Stimulated activated CD4-positive, alpha-beta T cell treated with anti-CD3 and anti-CD28 coated beads, Interleukin-1b, Interleukin-23, amount 100 ng/mL, for 48 hours (primary cell): ENCODE results near the gene HSD17B12.

ENCODE experiments used
- DNase-seq: peaks from one replicate; pipeline ENCODE4 v3.0.0-alpha.2; 2020

The HSD17B12 gene

DNA sequence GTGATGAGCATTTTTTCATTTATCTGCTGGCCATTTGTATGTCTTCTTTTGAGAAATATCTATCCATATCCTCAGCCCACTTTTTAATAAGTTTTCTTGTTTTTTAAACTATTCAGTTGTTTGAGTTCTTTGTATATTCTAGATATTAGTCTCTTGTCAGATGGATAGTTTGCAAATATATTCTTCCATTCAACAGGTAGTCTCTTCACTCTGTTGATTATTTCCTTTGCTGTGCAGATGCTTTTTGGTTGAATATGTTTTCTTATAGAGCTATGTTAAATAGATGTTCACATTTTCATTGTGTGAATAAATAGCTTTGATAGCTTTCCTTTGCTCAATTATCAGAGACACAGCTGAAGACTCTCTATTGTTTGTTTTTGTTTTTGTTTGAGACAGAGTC lies 131.9 kb downstream of the HSD17B12 start:
- DNase-seq: no peak

DNA sequence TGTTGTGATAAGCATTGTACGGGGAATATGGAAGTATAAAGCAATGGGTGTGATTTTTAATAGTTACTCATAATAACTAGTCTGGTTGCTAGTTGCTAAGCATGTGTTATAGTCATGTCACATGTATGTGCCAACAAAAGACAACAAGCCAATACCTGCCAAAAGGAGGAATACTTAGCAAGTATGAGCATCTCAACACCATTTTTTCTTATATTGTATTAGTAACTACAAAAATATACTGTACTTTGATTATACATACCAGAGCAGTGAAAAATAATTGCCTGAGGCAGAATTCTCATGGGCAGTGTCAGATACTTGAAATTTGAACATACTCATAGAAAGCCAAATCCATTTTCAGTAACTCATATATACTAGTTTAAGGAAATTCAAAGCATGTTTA lies 137.7 kb downstream of the HSD17B12 start:
- DNase-seq: no peak

DNA sequence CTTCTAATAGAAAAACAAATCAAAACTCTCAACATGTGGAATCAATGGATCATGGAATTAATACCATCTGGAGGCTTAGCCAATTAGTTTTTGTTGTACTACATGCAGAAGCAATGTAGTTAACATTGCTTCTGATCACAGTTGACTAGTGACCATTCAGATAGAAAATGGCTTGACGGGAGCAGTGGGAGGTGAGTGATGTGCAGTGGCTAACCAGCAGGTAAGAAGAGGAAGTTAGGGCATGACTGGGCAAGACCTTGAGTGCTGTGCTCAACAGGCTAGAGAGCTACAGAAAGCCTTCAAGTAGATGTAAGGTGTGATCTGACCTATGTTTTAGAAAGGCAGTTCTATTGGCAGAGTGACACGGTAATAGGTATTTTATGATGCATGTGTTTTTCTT lies 139.4 kb downstream of the HSD17B12 start:
- DNase-seq: no peak

DNA sequence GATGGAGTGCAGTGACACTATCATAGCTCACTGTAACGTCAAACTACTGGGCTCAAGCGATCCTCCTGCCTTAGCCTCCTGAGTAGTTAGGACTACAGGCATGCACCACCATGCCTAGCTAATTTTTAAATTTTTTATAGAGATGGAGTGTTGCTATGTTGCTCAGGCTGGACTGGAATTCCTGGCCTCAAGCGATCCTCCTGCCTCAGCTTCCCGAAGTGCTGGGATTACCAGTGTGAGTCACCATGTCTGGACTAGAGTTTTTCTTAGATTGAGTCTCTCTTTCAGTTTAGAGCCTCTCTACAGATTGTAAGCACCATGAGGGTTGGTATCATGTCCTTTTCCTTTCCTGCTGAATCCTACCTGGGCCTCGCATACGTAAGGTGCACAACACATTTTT lies 142.8 kb downstream of the HSD17B12 start:
- no peak for DNase-seq

DNA sequence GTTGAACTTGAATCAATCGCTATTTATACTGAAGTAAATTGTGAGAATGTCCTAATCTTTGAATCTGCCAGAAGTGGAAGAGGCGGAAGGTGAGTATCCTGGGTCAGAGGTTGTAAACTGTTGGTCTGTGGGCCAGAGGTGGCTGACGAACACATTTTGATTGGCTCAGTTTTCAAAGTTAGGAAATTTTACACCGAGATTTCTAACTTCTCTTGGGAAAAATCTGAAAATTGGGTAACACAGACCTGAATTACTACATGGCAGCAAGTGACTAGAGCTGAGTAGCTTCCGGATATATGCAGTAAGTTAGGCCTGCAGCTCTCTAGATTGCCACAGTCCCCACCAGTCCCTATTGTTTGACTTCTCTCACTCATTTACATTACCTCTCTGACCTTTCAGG lies 143.3 kb downstream of the HSD17B12 start:
- no peak for DNase-seq

DNA sequence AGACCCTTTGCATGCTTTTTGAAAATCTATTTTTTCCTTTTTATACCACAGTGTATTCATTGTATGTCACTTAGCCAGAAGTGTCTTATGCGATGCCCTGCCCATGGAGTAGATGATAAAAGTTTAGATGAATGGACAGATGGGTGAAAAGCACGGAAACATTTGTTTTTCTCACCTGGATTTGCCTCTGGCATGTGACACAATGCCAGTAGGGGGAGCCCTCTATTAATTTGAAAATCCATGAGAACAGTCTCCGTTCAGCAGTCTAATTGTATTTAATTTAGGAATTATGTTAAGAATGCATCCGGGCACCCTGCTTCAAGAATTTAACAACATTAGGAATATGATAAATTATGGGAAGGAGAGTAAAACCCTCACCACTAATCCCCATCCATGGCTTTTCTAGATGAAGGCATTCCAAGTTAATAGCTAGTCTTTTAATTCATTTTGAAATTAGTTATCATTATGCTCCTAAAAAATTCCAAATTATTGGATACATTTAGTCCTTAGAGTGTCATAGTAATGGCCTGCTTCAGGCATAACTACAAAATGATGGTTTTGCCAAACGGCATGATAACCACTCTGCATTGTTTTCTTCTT lies 144.8 kb downstream of the HSD17B12 start:
- no peak for DNase-seq

DNA sequence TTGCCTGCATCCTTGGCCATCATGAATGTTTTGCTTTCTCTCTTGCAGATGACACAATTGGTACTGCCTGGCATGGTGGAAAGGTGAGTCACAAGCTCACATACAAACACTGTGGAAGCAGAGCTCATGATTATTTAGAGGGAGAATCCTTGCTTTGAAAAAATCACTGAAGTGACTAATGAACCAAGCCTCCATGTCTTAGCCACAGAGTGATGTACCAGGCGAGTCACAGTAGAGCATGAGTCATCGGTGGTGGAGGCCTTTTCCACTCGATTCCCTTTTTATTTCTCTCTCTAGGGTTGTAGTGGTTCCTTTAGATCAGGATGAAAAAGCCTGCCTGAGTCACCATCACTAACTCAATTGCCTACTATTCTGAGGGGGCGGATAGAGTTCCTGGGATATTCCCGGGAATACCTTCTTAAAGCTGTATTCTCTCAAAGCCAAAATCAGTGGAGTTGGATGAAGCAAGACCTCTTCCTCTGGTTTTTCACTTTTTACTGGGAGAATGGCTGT lies 150.4 kb downstream of the HSD17B12 start:
- peak; percentile 68 for DNase-seq

DNA sequence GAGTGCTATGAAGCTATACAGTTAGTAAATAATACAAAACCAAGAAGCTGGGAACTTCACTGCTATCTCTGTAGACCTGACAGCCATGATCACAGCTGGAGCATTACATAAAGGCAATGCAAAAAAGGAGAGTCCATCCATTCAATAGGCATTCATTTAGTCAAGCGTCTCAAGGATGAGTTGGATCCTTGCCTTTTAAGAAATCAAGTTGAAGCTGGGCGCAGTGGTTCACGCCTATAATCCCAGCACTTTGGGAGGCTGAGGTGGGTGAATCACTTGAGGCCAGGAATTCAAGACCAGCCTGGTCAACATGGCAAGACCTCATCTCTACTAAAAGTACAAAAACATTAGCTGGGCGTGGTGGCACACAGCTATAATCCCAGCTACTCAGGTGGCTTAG lies 152.0 kb downstream of the HSD17B12 start:
- no peak for DNase-seq

DNA sequence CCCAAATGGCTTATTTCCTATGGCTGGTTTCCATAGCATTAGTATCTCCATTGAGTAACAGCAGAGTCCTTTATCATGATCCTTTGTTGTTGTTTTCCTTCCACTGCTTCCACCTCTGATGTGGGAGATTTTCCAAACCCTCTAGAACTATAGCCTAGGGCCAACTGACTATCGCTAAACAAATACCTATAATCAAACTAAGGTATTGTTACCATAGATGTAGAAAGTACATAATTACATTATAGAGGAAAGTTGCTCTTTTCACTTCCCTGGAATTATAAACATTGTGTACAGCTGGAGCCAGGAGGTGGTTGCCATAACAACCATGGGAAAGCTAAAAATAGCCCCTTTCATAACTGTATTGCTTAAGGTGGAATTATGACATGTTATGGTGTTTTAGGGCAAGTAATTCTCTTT lies 153.1 kb downstream of the HSD17B12 start:
- no peak for DNase-seq

DNA sequence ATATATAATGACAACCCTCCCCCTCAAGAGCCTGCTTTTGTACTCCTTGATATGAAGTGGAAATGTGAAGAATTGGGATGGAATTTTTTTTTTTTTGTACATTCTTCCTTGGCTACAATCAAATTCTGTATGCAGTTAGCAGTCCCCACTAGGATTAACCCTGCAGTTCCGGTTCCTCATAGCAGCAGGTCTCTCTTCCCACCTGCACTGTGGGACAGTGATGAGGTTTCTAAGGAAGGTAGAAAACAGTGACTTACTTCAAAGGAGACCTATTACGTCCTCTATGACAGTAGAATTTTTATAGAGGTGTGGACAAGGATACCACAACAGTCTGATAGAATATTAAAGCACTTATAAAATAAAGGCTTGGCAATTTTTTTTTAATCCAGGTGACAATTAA lies 153.7 kb downstream of the HSD17B12 start:
- no peak for DNase-seq

DNA sequence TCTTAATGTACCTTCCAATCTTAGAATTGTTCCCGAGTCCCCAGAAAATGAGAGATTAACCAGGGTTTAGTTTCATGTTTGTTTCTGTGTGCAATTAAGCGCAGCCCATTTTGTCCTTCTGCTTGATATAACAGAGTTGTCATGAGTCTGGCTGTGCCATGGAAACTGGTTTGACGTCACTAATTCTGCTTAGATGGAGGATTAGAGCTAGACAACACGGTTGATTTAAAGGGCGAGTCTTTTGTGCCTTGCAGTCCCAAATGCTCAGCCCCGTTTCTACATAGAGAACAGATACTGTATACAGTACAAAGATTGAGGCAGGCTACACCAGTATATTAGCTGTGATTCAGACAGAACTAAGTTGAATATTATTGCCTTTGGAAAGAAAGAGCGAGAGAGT lies 154.6 kb downstream of the HSD17B12 start:
- DNase-seq: no peak

DNA sequence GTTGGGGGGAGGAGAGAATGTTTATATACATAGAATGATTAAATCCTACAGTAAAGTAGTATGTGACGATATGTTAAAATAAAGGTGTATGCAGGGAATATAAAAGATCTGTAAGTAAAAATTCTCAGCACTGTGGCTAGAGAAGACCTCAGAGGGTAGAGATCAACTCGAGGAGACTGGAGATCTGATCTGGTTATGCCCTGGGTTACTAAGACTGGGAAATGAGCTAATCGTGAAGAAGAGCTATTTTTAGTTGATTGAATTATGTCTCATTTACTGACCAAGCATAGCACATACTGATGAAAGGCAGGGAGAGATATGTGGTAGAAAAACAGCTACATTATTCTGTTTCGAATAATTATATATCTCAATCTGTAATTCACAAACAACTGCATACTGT lies 157.3 kb downstream of the HSD17B12 start:
- no peak for DNase-seq

DNA sequence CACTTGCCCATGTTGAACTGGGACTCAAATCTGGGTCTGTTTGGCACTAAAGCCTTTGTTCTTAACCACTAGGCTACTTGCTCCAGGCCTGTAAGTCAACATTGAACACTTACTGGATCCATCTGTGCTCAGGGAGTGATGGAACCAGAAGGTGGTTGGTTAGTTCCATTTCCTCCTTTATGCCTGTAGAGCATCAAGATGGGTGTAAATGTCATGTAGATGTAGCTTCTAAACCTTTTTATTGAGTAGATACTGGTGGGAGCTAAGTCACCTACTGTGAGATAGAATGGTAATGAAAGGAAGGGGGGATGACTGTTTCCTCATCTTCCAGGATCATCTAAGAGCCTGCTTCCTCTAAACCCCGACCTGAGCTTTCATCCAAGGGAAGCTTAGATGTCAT lies 161.5 kb downstream of the HSD17B12 start:
- DNase-seq: no peak

DNA sequence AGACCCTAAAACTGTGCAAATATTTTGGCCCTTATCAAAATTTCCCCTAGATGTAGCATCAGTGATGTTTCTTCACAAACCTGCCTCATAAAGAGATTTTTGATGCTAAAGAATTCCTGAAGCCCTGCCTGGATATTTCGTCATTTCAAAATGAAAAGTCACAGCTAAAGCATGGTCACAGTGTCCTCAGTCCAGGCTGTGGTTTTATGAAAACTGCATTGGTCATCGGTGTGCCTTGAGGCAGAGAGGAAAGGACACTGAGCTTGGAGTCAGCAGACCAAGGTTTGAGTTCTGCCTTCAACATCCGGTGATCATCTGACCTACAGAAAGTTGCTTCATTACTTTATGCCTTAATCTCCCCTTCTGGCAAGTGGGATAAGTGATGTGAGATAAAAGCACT lies 165.3 kb downstream of the HSD17B12 start:
- DNase-seq: no peak

DNA sequence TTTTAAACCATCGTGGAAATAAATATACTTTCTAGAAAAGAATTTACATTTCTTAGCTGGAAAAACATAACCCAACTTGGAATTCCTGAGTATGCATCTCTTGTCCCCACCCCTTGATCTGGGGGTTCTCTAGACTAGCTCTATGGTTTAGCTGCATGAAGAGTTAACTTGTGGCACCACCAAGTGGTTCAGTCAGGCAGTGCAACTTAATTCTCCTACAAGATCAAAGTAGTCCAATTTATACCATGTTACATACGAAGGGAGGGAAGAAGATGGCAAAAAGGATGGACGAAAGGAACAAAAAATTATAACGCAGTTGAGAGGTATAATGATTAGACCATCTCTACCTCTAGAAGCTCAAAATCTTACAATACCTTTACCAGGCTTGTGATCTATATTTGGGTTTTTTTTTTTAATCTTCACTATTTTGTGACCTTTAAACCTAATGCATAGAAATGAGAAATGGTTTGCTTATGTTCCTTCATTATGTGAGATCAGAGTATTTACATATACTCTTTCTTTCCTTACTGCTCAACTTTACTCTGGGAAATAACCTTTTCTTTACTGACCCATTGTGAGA lies 171.6 kb downstream of the HSD17B12 start:
- DNase-seq: peak; percentile 49

DNA sequence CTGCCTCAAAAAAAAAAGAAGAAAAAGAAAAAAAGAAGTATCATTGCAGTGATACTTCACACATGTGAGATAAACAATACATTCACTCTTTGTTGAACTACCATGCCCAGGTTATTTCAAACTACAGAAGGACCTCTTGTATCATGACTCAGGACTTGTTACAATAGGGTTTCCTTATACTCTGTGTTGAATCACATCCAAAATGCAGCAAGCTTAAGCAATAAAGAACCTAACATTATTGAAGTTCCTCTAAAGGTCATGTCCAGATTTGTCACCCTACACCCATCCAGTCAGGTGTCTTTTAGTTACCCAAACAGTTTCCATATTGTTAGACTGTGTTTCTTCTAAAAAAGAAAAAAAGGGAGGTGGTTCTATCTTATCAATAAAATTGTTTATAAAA lies 173.2 kb downstream of the HSD17B12 start:
- DNase-seq: no peak

DNA sequence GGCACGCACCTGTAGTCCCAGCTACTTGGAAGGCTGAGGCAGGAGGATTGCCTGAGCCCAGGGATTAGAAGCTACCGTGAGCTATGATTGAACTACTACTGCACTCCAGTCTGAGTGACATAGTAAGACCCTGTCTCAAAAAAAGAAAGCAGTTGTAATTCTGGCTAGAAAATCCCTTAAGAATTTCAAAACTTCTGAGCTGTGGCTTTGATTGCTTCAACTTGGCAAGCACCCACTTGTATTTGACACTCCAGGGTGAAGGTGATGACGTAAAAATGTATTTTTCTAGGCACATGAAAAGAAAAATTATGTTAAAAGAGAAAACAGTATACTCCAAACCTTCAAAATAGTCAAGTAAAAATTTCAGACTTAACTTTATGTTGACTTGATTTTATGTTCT lies 176.5 kb downstream of the HSD17B12 start:
- no peak for DNase-seq

DNA sequence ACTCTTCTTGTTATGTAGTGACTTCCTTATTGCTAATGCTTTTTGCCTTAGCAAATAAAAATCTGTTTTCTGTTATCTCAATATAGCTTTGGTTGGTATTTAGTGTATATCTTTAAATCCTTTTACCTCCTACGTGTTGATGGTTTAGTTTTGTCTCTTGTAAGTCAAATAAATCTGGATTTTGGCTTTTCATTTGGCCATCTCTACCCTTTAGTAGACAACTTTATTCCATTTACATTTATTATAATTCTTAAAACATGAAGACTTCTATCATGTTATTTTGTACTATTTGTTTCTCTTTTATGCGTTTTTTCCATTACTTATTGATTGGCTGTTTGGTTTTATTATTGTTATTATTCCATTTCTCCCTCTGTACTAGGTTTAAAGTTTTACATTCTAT lies 180.6 kb downstream of the HSD17B12 start:
- DNase-seq: no peak

DNA sequence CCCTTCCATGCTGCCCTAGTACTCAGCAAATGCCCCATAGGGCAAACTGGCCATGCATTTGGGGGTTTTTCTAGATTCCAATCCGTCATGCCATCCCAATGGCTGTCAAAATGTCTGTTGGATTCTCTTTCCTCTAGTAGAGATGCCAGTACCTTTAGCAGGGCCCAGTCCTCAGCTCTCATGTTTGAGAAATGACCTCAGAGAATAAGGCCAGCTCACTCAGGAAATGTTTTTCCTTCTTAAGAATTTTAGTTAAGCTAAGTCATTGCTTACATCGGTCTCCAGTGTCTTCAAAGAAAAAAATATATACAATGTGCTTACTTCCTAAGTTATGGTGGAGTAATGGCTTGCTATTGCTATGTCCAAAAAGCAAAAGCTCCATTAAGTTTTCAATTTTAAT lies 186.0 kb downstream of the HSD17B12 start:
- no peak for DNase-seq

DNA sequence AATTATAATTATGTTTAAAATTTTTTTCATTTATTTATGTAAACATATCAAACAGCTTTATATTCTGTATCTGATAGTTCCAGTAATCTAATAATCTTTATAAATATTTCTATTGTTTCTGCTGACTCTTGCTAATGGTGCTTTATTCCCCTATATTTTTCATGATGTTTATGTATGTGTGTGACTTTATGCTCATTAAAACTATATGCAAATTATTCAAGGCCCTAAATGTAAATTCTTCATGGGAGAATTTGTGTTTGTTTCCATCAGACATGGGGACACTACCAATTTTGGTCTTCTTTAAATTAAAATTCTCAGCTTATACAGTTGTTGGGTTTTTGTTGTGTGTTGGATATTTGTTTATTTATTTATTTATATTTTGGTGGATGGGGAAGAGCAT lies 186.4 kb downstream of the HSD17B12 start:
- no peak for DNase-seq

DNA sequence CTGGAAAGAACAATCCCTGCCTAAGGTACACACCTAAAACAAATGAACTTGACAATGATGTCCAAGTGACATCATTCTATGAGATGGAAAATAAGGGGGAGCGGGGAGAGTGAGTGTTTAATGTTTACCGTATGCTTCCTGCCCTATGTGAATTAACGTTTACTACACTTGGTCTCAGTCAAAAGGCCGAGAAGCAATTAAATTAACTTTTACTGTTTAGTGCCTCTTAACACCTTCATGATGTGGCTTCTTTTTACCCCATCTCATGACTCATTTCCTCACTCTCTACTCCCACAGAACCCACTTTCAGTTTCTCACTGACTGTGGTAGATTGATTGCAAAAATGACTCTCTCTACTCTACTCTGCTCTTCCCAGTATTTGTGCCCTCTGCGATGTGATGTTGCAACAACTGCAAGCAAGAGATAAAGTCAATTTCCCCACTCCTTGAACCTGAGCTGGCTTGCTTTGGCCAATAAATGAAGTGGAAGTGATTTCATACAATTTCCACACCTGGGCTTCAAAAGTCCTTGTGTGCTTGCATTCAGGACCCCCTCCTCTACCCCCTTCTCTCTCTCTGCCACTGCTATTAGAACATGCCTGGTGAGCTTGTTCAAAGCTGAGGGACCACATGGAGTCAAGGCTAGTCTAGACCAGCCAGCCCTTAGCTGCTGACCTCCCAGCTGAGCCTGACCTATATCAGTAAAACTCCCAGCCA lies 188.5 kb downstream of the HSD17B12 start:
- peak; percentile 27 for DNase-seq

DNA sequence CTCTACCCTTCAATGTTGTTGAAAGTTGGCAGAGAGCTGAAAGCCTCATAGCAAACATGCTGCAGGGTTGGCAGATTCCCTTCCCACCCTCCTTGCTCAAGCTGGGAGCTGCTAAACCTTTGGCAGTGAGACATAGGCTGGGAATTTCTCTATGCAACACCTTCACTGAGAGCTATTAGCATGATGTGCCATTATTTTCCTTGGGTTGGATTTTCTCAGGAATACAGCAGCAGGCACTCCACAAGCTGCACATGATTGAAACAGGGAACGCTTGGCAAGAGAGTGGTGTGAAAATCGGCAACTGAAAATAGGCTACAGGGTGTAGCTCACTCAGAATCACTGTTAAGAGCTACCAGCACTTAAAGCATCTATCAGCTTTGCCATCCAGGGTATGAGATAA lies 190.5 kb downstream of the HSD17B12 start:
- no peak for DNase-seq

DNA sequence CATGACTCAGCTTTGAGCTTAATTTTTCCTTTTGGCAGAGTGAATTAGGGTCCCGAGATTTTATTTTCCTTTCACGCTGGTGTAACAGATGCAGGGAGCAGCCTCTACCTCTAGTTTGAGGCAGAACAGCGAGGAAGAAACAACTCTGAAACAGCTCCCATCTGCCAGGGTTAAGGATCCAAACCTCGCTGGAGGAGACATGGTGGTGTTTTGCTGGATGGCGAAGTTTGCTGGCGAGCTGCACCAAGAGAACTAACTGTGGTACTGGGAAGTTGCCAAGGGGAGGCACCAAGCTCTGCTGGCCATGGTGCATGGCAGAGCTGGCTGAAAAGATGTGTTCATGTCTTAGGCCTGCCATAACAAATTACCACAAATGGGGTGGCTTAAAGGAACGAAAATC lies 192.5 kb downstream of the HSD17B12 start:
- DNase-seq: no peak

DNA sequence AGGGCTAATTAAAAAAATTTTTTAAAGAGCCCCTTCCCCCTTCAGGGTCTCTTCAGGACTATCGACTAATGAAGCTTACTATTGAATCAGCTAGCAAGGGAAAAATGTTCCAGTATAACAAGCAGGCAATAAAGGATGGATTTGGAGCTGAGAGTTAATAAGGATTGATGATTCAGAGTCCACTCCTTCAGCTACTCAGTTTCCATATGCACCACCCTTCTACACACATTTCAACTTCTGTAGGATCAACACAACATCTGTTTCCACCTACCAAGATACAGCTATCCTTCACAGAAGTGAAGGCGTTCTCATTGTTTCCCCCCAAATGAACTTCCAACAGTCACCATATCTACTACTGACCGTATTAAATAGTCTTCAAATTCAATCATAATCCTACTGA lies 193.5 kb downstream of the HSD17B12 start:
- no peak for DNase-seq

DNA sequence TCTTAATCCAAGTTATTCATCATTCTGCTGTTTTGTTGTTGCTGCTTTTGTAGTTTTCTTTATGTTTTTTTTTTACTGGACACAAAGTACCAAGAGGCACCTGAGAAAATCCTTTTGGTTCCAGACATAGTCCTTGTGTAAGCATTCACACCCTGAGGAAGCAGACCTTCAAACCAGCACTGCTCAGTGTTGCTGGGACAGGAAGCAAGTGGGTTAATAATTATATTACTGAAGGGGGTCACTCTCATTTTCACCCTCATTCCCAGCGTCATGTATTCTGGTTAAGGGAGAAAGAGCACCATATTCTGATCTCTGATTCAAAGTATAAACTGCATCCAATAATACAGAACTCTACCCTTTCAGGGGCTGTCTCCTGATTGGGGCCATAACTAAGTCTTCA lies 194.2 kb downstream of the HSD17B12 start:
- no peak for DNase-seq
